ENCODE measurements around the gene RFTN1.

RFTN1 gene

GRCh38 chr3:16347548-16347947 lies 166.0 kb downstream of the RFTN1 start:
- no peak for DNase-seq

- no peak for DNase-seq
Measured at GRCh38 chr3:16346413-16347081, 167.0 kb downstream of the RFTN1 start.

- no peak for DNase-seq
Measured at GRCh38 chr3:16343101-16343500, 170.4 kb downstream of the RFTN1 start.

- DNase-seq: no peak
Measured at GRCh38 chr3:16338999-16339398, 174.5 kb downstream of the RFTN1 start.

GRCh38 chr3:16337856-16338540 lies 175.5 kb downstream of the RFTN1 start:
- DNase-seq: no peak

GRCh38 chr3:16336825-16337224 lies 176.7 kb downstream of the RFTN1 start:
- DNase-seq: no peak

- no peak for DNase-seq
Measured at GRCh38 chr3:16335772-16336645, 177.5 kb downstream of the RFTN1 start.

GRCh38 chr3:16335333-16335732 lies 178.2 kb downstream of the RFTN1 start:
- no peak for DNase-seq

- DNase-seq: no peak
Measured at GRCh38 chr3:16334909-16335308, 178.6 kb downstream of the RFTN1 start.

- DNase-seq: no peak
Measured at GRCh38 chr3:16332904-16333426, 180.5 kb downstream of the RFTN1 start.

GRCh38 chr3:16331319-16331883 lies 182.1 kb downstream of the RFTN1 start:
- DNase-seq: no peak

GRCh38 chr3:16330351-16330750 lies 183.1 kb downstream of the RFTN1 start:
- DNase-seq: no peak

GRCh38 chr3:16329826-16330129 lies 183.7 kb downstream of the RFTN1 start:
- DNase-seq: no peak

GRCh38 chr3:16329036-16329825 lies 184.3 kb downstream of the RFTN1 start:
- DNase-seq: no peak

- no peak for DNase-seq
Measured at GRCh38 chr3:16328124-16328523, 185.4 kb downstream of the RFTN1 start.

- no peak for DNase-seq
Measured at GRCh38 chr3:16326724-16327349, 186.7 kb downstream of the RFTN1 start.

- no peak for DNase-seq
Measured at GRCh38 chr3:16325850-16326249, 187.6 kb downstream of the RFTN1 start.

- no peak for DNase-seq
Measured at GRCh38 chr3:16323737-16324136, 189.8 kb downstream of the RFTN1 start.

GRCh38 chr3:16322189-16322588 lies 191.3 kb downstream of the RFTN1 start:
- no peak for DNase-seq

- no peak for DNase-seq
Measured at GRCh38 chr3:16320711-16321110, 192.8 kb downstream of the RFTN1 start.

- no peak for DNase-seq
Measured at GRCh38 chr3:16319723-16320122, 193.8 kb downstream of the RFTN1 start.

- DNase-seq: no peak
Measured at GRCh38 chr3:16319307-16319706, 194.2 kb downstream of the RFTN1 start.

Measured in NCI-H1694 (cell line).